ENCODE measurements around the gene TPK1. TPM values are rescaled to one million over a fixed set of nuclear protein-coding genes. Genes with fewer than 3 reads are reported as not detected.

Gene TPK1
- total RNA-seq, 2 donors from 2014 or later: 26.2 to 31.3 TPM

DNA sequence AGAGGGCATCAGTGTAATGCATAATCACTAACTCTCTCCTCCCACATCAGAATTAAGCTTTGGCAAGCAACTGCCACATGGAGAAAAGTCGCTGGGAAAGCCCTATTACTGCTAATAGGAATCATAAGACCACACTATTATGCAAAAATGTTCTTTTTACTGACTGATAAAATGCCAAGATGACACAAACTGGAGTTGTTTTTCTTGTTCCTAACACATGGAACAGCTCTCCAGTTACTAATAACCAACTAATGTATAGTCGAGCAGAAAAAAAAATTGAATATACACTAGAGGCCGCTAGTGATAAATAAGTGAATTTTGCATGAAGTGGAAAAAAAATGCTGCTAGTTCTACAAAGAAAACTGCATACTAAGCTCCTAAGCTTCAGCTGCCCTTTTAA is 165.6 kb downstream of the TPK1 start:
- H3K27ac Mint-ChIP-seq: no peak overlapping the region
- no peaks in the 10 kb centered on the region for H3K36me3 Mint-ChIP-seq (ENCODE audit: insufficient read depth in 2 of 2)
- no peaks in the 10 kb centered on the region for H3K4me1 Mint-ChIP-seq (ENCODE audit: low read depth)
- H3K4me3 Mint-ChIP-seq: no peak overlapping the region
- no peaks in the 10 kb centered on the region for H3K9me3 Mint-ChIP-seq
- no peaks in the 10 kb centered on the region for H3K27me3 Mint-ChIP-seq (ENCODE audit: low read depth)
- no peak for DNase-seq
- no peak for ATAC-seq (replicated peaks in 1 of 2)

- peaks cover 0 to 3% of the 10 kb centered on the region in 2 donors for H3K9me3 Mint-ChIP-seq
- DNase-seq: no peak
- no peak overlapping the region for H3K4me3 Mint-ChIP-seq
- ATAC-seq (replicated peaks in 1 of 2): no peak
- H3K4me1 Mint-ChIP-seq (ENCODE audit: low read depth): no peaks in the 10 kb centered on the region
- H3K36me3 Mint-ChIP-seq (ENCODE audit: insufficient read depth in 2 of 2): peaks cover 0 to 5% of the 10 kb centered on the region in 2 donors
- H3K27ac Mint-ChIP-seq: no peak overlapping the region
- H3K27me3 Mint-ChIP-seq (ENCODE audit: low read depth): no peaks in the 10 kb centered on the region
Measured at GRCh38 chr7:144668503-144668902, 167.3 kb downstream of the TPK1 start.

DNA sequence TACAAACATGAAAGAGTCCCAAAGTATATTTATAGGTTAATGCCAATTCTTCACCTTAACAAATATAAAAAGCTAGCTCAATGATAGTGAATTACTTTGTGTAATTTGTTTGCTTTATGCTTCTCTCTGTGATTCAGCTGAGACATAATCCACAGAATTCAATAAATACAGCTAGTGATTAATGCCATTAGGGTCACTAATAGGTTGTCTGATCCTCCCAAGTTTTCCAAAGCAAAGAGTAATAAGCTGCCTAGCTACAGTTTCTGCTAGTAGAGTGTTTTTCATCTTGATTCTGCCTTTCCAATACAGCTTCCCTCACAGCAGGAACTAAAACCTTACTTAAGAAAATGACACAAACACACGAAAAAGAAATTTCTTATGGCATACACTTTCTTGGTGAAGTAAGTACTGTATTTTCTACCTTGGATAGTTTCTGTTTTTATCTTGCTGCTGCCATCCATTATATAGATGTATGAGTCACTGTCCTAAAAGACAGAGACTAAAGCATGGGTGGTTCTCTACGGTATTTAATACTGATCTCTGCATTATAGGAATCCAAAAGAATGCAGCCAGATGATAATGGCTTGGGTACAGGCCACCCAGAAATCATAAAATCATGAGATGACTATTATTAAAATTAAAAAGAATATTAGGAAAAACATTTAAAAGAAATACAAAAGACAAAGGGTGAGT is 170.0 kb downstream of the TPK1 start:
- H3K4me3 Mint-ChIP-seq: no peak overlapping the region
- peaks cover 0 to 3% of the 10 kb centered on the region in 2 donors for H3K9me3 Mint-ChIP-seq
- H3K4me1 Mint-ChIP-seq (ENCODE audit: low read depth): no peaks in the 10 kb centered on the region
- DNase-seq (no peak), ATAC-seq (replicated peaks in 1 of 2) (no peak)
- no peak overlapping the region for H3K27ac Mint-ChIP-seq
- peaks cover 0 to 5% of the 10 kb centered on the region in 2 donors for H3K36me3 Mint-ChIP-seq (ENCODE audit: insufficient read depth in 2 of 2)
- H3K27me3 Mint-ChIP-seq (ENCODE audit: low read depth): no peaks in the 10 kb centered on the region

GRCh38 chr7:144659211-144659610 is 176.6 kb downstream of the TPK1 start:
- Mint-ChIP-seq H3K4me3 (no peak overlapping the region), H3K36me3 (ENCODE audit: insufficient read depth in 2 of 2) (no peaks in the 10 kb centered on the region), H3K27me3 (ENCODE audit: low read depth) (no peaks in the 10 kb centered on the region), H3K4me1 (ENCODE audit: low read depth) (no peaks in the 10 kb centered on the region), H3K9me3 (no peaks in the 10 kb centered on the region), H3K27ac (no peak overlapping the region)
- DNase-seq (no peak), ATAC-seq (replicated peaks in 1 of 2) (no peak)

DNA sequence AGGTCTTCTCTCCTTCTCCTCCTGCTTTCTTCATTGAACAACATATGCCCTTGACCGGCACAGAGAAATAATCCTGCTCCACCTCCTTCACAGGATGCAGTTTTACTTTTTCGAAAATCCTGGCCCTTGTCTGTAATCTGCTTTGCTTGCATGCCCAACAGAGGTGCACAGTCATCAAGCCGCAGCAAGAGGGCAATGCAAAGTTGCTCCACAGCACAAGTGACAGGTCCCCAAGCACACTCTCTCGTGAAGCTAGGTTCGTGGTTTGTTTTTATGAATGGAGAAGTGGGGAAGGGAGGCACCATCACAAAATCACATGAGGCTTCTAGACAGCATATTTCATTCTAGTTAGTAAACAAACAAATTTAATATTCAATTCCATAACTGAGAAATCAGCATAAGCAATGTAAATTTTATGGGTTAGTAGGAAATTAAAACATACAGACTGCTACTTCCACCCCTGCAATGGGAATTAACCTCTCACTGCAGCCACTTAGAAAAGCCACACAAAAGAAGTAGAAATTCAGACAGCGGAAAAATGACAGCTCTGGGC is 178.8 kb downstream of the TPK1 start:
- peaks cover under 1 to 2% of the 10 kb centered on the region in 2 donors for H3K36me3 Mint-ChIP-seq (ENCODE audit: insufficient read depth in 2 of 2)
- DNase-seq (no peak), ATAC-seq (replicated peaks in 1 of 2) (no peak)
- H3K9me3 Mint-ChIP-seq: no peaks in the 10 kb centered on the region
- H3K4me3 Mint-ChIP-seq: no peak overlapping the region
- H3K4me1 Mint-ChIP-seq (ENCODE audit: low read depth): no peaks in the 10 kb centered on the region
- no peak overlapping the region for H3K27ac Mint-ChIP-seq
- H3K27me3 Mint-ChIP-seq (ENCODE audit: low read depth): no peaks in the 10 kb centered on the region

DNA sequence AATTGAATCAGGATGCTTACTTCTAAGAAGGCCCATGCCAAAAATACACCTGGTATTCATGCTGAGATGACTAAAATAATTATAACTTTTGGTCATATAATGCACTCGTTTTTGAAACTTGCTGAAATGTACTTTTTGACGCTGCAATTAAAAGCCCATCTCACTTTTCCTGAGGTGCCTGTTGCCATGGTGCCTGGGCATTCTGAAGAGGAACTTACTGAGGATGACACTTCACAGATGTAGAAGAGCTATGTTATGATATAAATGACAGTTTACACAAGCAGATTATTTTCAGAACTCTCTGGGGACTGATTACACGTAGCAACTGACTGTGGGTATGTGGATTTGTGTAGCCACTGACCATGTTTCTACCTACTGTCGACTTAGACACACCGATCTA is 182.4 kb downstream of the TPK1 start:
- Mint-ChIP-seq H3K4me1 (ENCODE audit: low read depth) (no peaks in the 10 kb centered on the region), H3K9me3 (no peaks in the 10 kb centered on the region), H3K36me3 (ENCODE audit: insufficient read depth in 2 of 2) (peaks cover 4 to 7% of the 10 kb centered on the region in 2 donors), H3K27me3 (ENCODE audit: low read depth) (no peaks in the 10 kb centered on the region), H3K27ac (no peak overlapping the region), H3K4me3 (no peak overlapping the region)
- DNase-seq (no peak), ATAC-seq (replicated peaks in 1 of 2) (no peak)

GRCh38 chr7:144650439-144650838 is 185.4 kb downstream of the TPK1 start:
- DNase-seq: no peak

GRCh38 chr7:144649120-144649519 is 186.7 kb downstream of the TPK1 start:
- Mint-ChIP-seq H3K4me3 (no peak overlapping the region), H3K27me3 (ENCODE audit: low read depth) (no peaks in the 10 kb centered on the region), H3K27ac (no peak overlapping the region), H3K4me1 (ENCODE audit: low read depth) (no peaks in the 10 kb centered on the region), H3K9me3 (no peaks in the 10 kb centered on the region), H3K36me3 (ENCODE audit: insufficient read depth in 2 of 2) (peaks cover 4 to 14% of the 10 kb centered on the region in 2 donors)
- ATAC-seq (replicated peaks in 1 of 2) (no peak), DNase-seq (no peak)

More at GRCh38 chr7:144650439-144650838, 185.4 kb downstream of the TPK1 start:
- Mint-ChIP-seq H3K27ac (no peak overlapping the region), H3K36me3 (ENCODE audit: insufficient read depth in 2 of 2) (peaks cover 4 to 14% of the 10 kb centered on the region in 2 donors), H3K4me1 (ENCODE audit: low read depth) (no peaks in the 10 kb centered on the region), H3K4me3 (no peak overlapping the region), H3K27me3 (ENCODE audit: low read depth) (no peaks in the 10 kb centered on the region), H3K9me3 (no peaks in the 10 kb centered on the region)
- ATAC-seq (replicated peaks in 1 of 2): no peak

GRCh38 chr7:144641389-144642044 is 194.3 kb downstream of the TPK1 start:
- H3K27ac Mint-ChIP-seq: no peak overlapping the region
- DNase-seq (no peak), ATAC-seq (replicated peaks in 1 of 2) (no peak)
- H3K27me3 Mint-ChIP-seq (ENCODE audit: low read depth): no peaks in the 10 kb centered on the region
- H3K4me1 Mint-ChIP-seq (ENCODE audit: low read depth): no peaks in the 10 kb centered on the region
- H3K4me3 Mint-ChIP-seq: no peak overlapping the region
- H3K9me3 Mint-ChIP-seq: no peaks in the 10 kb centered on the region
- peaks cover 0 to 3% of the 10 kb centered on the region in 2 donors for H3K36me3 Mint-ChIP-seq (ENCODE audit: insufficient read depth in 2 of 2)

DNA sequence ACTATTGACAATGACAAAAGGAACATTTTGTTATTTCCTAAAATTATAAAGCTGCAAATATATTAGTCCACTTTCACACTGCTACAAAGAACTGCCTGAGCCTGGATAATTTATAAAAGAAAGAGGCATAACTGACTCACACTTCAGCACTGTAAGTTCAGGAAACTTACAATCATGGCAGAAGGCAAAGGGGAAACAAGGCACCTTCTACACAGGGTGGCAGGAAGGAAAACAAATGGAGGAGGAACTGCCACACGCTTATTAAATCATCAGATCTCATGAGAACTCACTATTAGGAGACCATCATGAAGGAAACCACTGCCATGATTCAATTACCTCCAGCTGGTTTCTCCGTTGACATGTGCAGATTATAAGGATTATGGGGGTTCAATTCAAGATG is 203.1 kb downstream of the TPK1 start:
- no peak for ATAC-seq (replicated peaks in 1 of 2)

DNA sequence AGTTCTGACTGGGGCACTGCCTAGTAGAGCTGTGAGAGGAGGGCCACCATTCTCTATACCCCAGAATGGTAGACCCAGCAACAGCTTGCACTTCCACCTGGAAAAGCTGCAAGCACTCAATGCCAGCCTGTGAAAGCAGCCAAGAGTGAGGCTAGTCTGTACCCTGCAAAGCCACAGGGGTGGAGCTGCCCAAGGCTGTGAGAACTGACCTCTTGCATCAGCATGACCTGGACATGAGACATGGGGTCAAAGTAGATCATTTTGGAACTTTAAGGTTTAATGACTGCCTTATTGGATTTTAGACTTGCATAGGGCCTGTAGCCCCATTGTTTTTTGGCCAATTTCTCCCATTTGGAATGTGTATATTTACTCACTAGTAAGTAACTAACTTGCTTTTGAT is 206.3 kb downstream of the TPK1 start:
- H3K27me3 Mint-ChIP-seq (ENCODE audit: low read depth): no peaks in the 10 kb centered on the region
- DNase-seq: no peak
- H3K27ac Mint-ChIP-seq: no peak overlapping the region
- no peaks in the 10 kb centered on the region for H3K4me1 Mint-ChIP-seq (ENCODE audit: low read depth)
- peaks cover 0 to 1% of the 10 kb centered on the region in 2 donors for H3K9me3 Mint-ChIP-seq
- no peak overlapping the region for H3K4me3 Mint-ChIP-seq
- peaks cover 0 to 5% of the 10 kb centered on the region in 2 donors for H3K36me3 Mint-ChIP-seq (ENCODE audit: insufficient read depth in 2 of 2)
- no peak for ATAC-seq (replicated peaks in 1 of 2)

More for the DNA sequence above, 203.1 kb downstream of the TPK1 start:
- Mint-ChIP-seq H3K9me3 (peaks cover 0 to 1% of the 10 kb centered on the region in 2 donors), H3K36me3 (ENCODE audit: insufficient read depth in 2 of 2) (peaks cover 0 to 5% of the 10 kb centered on the region in 2 donors), H3K4me3 (no peak overlapping the region), H3K27me3 (ENCODE audit: low read depth) (no peaks in the 10 kb centered on the region), H3K27ac (no peak overlapping the region), H3K4me1 (ENCODE audit: low read depth) (no peaks in the 10 kb centered on the region)
- DNase-seq: no peak

DNA sequence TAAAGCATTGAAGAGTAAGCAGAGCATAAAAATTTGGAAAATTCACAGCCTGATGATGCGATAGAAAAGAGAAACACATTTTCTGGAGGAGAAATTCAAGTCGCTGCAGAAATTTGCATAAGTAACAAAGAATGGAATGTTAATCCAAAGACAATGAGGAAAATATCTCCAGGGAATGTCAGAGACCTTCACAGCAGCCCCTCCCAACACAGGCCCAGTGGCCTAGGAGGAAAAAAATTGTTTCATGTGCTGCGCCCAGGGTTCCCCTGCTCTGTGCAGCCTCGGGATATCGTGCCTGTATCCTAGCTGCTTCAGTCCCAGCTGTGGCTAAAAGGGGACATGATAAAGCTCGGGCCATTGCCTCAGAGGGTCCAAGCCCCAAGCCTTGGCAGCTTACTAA is 206.8 kb downstream of the TPK1 start:
- H3K9me3 Mint-ChIP-seq: peaks cover 0 to 1% of the 10 kb centered on the region in 2 donors
- H3K36me3 Mint-ChIP-seq (ENCODE audit: insufficient read depth in 2 of 2): peaks cover 0 to 5% of the 10 kb centered on the region in 2 donors
- H3K27ac Mint-ChIP-seq: no peak overlapping the region
- ATAC-seq (replicated peaks in 1 of 2) (no peak), DNase-seq (no peak)
- H3K4me1 Mint-ChIP-seq (ENCODE audit: low read depth): no peaks in the 10 kb centered on the region
- H3K27me3 Mint-ChIP-seq (ENCODE audit: low read depth): no peaks in the 10 kb centered on the region
- H3K4me3 Mint-ChIP-seq: no peak overlapping the region

GRCh38 chr7:144628176-144628575 is 207.7 kb downstream of the TPK1 start:
- no peak for ATAC-seq (replicated peaks in 1 of 2)
- Mint-ChIP-seq H3K36me3 (ENCODE audit: insufficient read depth in 2 of 2) (peaks cover 0 to 5% of the 10 kb centered on the region in 2 donors), H3K4me1 (ENCODE audit: low read depth) (no peaks in the 10 kb centered on the region), H3K27ac (no peak overlapping the region), H3K4me3 (no peak overlapping the region), H3K9me3 (peaks cover 0 to 1% of the 10 kb centered on the region in 2 donors), H3K27me3 (ENCODE audit: low read depth) (no peaks in the 10 kb centered on the region)
- DNase-seq: no peak

All from activated T-cell treated with anti-CD3 and anti-CD28 coated beads, Interleukin-2, amount 50 U/mL, for 72 hours (primary cell).